GM21515 (cell line): Measurements from ENCODE around the gene PTPRH.
A peak's percentile ranks its signal among the peaks of the same experiment; 100 is the strongest.
"Not testable (repeated sequence)": the region's sequence is repeated elsewhere in the genome, so short reads cannot be mapped to it uniquely, and the experiment has no call there.

Experiments
- ATAC-seq: cut with Tn5 transposase; IDR thresholded peaks from one replicate; pipeline ENCODE4 v1.9.1; 2021; ENCODE audit not compliant: unreplicated experiment

The PTPRH gene

DNA sequence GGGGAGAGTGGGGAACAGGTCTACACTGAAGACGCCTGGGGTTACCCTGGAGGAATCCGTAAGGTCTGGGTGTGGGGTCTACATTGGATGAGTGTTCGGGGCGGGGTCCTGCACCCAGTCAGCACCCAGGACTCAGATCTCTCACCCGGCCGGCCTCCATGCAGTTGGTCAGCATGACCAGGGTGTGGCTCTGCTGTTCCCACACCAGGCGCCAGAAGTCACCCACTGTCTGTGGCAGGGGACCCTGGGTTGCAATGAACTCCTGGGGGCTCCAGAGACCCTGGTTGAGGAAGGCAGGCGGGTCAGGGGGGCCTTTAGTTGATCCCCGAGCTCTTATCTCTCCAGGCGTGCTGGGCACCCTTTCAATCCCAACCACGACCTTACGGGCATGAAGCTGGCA is 23.2 kb downstream of the PTPRH start:
- ATAC-seq: no peak

GRCh38 chr19:55181740-55182139 is 27.6 kb downstream of the PTPRH start:
- no peak for ATAC-seq

GRCh38 chr19:55179606-55180484 is 29.5 kb downstream of the PTPRH start, which contains the start of gene SYT5:
TSS of gene SYT5 (minus strand) at chr19:55180289. CDS start at chr19:55179041, 1,248 bp downstream.
- peak; percentile 11 for ATAC-seq

DNA sequence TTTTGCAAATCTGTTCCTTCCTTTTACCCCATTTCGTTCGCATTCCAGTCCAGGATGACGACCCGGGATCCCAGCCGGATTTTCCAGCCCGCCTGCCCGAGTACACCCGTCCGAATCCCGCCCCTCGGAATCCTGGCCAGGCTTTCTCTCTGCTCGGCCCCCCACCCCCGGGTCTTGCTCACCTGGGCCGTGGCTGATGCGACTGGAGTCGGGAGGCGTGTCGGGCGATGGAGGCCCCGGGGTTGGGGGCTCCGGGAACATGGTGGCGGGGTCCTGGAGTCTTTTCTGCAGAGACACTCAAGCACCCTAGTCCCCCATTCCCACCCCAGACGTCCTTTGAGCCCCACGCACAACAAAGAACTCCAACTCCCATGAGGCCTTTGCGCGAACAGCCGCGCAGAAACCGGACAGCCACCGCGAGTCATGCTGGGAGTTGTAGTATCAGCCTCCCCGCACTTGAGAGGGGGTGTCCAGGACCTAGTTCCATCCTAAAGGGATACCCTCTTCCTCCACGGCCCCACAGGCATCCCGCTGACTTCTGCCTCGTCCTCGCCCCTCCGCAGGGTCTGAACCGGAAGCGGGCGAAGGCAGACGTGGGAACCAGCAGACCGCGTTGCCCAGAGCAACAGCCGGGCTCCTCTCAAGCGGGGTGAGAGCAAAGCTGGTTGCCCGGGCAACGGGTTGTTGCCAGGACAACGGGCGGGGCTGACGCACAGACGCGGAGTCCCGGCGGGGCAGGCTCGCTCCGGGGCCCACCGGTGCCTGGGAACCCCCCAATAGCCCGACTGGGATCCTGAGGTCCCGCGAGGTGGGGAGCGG is 30.3 kb downstream of the PTPRH start:
- ATAC-seq: peak; percentile 61

- ATAC-seq: no peak
Measured at GRCh38 chr19:55176076-55176475, 33.2 kb downstream of the PTPRH start.

DNA sequence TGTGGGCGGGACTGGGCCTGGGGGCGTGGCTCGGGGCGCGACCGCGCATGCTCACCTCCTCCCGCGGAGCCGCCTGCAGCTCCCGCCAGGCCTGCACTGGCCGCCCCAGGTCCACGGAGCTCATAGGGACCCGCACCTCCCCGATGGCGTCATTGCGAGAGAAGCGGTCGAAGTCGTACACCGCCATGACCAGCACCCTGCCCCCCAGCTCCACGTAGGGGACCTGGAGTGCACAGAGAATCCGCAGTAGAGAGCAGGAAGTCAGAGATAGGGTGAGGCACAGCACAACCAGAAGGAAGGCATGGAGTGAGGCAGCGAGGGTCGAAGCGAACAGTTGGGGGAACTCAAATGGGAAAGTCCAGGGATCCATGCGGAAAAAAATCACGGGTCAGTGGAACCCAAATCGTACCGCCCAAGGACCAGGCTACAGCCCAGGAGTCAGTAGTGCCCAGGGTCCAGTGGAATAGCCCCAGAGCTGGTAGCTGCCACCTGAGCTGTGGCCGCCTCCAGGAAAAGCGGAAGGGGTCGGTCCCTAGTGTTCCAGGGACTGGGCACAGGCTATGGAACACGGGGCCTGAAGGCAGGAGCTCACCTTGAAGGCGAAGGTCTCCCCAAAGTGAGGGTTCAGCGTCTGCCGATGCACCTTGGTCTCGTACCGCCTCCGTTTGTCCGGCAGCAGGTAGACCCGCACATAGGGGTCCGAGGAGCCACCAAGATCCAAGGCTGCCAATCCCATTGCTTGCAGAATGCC is 34.0 kb downstream of the PTPRH start:
- no peak for ATAC-seq

DNA sequence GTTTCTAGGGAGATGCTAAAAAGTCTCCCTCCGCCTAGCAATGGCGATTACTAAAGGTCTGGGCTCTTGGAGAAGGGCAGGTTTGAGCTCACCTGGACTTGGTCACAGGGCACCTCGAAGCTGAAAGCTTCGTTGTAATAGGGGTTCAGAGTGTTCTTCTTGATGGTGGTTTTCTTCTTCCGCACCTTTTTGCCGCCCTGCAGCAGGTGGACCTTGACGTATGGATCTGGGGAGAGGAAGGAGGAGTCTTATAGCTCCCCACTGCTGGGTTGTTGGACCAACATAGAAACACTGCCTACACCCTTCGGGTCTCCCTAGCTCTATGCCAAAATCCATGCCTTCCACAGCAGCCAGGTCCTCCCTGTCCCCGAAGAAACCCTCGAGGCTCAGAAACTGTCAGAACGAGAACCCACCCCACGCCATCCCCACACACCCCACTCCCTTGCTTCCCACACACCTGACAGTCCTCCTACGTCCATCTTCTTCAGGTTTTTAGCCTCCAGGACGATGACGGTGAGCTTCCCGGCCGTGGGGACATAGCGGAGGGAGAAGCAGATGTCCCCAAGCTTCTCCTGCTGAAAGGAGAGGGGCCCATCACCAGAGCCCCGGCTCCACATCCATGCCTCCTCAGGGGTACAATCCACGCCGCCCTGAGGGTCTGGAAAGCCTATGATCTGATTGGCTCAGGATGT is 34.7 kb downstream of the PTPRH start:
- ATAC-seq: no peak

GRCh38 chr19:55173714-55174409 is 35.4 kb downstream of the PTPRH start:
- no peak for ATAC-seq

GRCh38 chr19:55173186-55173713 is 36.1 kb downstream of the PTPRH start:
- no peak for ATAC-seq

DNA sequence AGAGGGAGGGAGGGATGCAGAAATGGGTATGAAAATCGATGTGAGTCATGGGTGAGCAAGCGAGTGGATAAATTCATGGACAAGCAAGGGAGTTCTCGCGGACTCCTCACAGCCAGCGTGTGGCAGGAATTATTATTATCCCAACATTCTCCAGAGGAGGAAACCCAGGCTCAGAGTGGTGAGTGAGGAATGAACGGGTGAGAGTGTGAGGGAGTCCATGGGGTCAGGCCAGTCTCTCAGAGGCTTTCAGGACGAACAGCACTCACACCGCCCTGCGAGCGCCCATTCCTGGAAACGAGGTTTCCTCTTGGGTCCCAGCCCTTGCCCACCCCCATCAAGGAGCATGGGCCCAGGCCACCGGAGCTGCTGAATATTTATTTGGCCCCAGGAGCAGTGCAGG is 36.6 kb downstream of the PTPRH start:
- no peak for ATAC-seq

GRCh38 chr19:55172318-55172717 is 37.0 kb downstream of the PTPRH start:
- not testable (repeated sequence) for ATAC-seq

- ATAC-seq: no peak
Measured at GRCh38 chr19:55171440-55171839, 37.9 kb downstream of the PTPRH start.

DNA sequence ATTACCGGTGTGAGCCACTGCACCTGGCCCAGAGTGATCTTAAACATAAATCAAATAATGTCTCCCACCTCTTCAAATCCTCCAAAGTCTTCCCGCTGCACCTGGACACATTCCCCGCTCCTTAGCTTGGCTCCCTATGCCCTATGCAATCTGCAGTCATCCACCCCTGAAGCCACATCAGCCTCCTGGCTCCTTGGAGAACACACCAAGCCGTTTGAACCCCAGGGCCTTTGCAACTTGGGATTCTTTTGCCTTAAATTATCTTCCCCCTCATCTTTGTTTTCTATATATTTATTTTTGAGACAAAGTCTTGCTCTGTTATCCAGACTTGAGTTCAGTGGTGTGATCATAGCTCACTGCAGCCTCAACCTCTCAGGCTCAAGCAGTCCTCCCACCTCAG is 40.2 kb downstream of the PTPRH start:
- no peak for ATAC-seq

DNA sequence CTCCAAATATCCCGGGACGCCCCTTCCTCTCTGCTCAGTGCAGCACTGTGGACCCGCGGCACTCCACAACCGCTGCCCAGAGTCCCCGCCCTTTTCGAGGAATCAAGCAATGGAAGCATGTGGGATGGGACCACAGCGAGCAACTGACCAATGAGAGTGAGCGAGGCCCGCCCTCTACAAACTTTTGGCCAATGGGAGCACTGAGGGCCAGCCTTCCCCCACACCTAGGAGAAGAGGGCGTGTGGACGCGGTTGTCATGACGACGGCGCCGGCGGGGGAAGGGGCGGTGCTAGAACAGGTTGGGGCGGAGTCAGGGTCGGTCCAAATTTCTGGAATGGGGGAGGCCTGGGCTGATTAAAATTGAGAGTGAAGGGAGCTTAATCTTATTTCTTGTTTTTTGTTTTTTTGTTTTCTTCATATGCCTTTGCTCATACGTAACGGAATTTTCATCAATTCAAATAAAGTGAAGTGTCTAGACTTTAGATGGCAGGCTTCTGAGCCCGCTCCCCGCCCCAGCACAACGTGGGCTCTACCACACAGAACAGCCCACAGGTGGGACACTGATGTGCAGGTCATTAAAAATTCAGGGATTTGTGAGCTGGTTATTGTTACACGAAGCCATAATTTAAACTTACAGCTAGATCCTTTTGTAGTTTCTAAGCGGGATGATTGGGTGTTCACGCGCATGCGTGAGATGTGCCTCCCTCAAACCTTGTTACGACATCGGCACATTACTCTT is 42.6 kb downstream of the PTPRH start, which contains the start of gene DNAAF3:
Gene DNAAF3, minus strand, starts transcription at position 84 of the 739 bp plus-strand sequence. CDS start 200 bp downstream, outside the sequence.
- ATAC-seq: peak; percentile 83

DNA sequence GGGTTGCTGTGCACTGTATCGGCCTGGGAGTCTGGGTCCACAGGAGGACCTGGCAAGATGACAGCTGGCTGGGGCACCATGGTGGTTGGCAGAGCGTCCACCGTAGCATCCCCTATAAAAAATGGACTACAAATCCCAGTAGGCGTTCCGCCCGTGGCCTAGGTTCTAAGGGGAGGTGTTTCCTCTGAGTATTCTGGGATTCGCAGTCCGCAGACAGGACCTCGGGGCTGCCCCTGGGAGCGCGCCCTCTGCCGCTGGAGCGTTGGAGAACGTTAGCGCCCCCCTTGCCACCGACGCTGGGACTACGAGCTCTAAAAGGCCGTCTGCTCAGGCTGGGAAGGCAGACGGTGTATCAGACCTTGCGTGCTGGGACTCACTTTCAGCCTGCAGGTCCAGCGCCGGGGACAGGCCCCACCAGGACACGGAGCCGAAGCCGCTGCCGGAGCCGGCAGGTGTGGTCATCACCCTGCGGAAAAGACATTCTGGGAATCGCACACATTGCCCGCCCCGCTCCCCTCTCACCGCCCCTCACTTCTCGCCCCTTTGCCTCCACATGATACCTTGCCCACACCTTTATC is 43.3 kb downstream of the PTPRH start:
- no peak for ATAC-seq

DNA sequence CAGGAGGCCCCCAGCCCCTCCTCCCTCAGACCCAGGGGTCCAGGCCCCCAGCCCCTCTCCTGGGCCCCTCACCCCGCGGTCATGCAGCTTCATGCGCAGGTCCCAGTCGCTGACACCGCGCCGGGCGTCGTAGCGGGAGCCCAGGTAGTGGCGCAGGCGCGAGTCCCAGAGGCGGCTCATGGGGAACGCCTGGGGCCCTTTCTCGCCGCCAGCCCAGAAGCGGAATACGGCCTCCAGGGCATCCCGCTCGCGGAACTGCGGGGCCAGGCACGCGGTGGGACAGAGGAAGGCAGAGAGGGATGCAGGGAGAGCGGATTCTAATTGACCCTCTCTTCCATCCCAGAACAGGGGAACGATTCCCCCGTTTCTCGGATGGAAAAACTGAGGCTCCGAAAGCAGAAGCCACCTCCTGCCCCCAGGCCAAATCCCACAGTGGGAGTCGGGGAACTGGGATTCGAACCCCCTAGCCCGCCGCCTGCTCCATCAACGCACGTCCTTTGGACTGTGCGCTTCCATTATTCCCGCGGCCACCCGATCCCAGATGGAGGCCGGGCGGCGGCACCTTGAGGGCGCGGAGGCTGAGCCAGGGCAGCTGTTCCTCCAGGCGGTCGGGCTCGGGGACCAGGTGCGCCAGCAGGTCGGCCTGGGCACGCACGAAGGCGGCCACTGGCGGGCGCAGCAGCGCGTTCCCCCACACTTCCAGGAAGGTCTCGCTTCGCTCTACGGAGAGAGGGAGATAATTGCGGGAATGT is 47.6 kb downstream of the PTPRH start:
- no peak for ATAC-seq

- ATAC-seq: no peak
Measured at GRCh38 chr19:55160986-55161365, 48.3 kb downstream of the PTPRH start.
